Body of pancreas (tissue), 4 donors: ENCODE measurements around the gene ZDHHC1. TPM values are rescaled to one million over a fixed set of nuclear protein-coding genes. Genes with fewer than 3 reads are reported as not detected.

Source experiments
- ATAC-seq: fragments of 150-250 bp; one replicate; pipeline ENCODE4 v1.9.1; 2016
- DNase-seq, 4 donors: peaks; one replicate each; pipeline ENCODE4 v3.0.0-alpha.2; 2019
- H3K27ac ChIP-seq, 4 donors: fragments of 200-600 bp; sonication (generic); 1 replicate in 3 of 4; 2 replicates in 1 of 4; pipeline versions ENCODE4 v1.5.1 to v1.6.1; 2016 to 2019; ENCODE audit warnings: mild to moderate bottlenecking in 1 of 4, mixed read lengths in 1 of 4, moderate library complexity in 1 of 4
- H3K27me3 ChIP-seq, 2 donors: fragments of 200-600 bp; sonication (generic); one replicate each; pipeline ENCODE4 v1.6.0; 2016; ENCODE audit warnings: mild to moderate bottlenecking in 1 of 2
- H3K36me3 ChIP-seq, 2 donors: fragments of 200-600 bp; sonication (generic); replicated peaks in 1 of 2; 2 replicates each; pipeline ENCODE4 v1.5.1; 2016; ENCODE audit warnings: low read depth in 2 of 2; ENCODE audit not compliant: insufficient read depth in 1 of 2
- H3K4me1 ChIP-seq: fragments of 200-600 bp; sonication (generic); one replicate; pipeline ENCODE4 v1.6.0; 2016
- H3K4me3 ChIP-seq, 2 donors: fragments of 200-600 bp; sonication (generic); 1 replicate in 1 of 2; 2 replicates in 1 of 2; pipeline ENCODE4 v1.5.1; 2016 to 2019
- H3K9me3 ChIP-seq, 3 donors: fragments of 200-600 bp; sonication (generic); 1 replicate in 2 of 3; 2 replicates in 1 of 3; pipeline ENCODE4 v1.5.1; 2016
- CTCF ChIP-seq, 7 experiments: fragments of 450-650 bp in 4 of 7; fragments of 200-600 bp in 3 of 7; sonication (generic) in 3 of 7; IDR thresholded peaks; one replicate each; pipeline ENCODE4 v1.5.1; 2016 to 2019; ENCODE audit warnings: antibody characterized with exemption in 7 of 7
- POLR2A ChIP-seq, 3 donors: fragments of 450-650 bp; IDR thresholded peaks; one replicate each; pipeline ENCODE4 v1.6.1; 2016; ENCODE audit warnings: antibody characterized with exemption in 3 of 3, mild to moderate bottlenecking in 2 of 3
- WGBS, 2 donors: methylation state at CpG; one replicate each; pipeline ENCODE4 v1.1.5; 2017; 5-methylcytosine and 5-hydroxymethylcytosine counted together
- intact Hi-C: fragments of 100-400 bp; cut with DNase I; formaldehyde crosslinking; loops from one replicate; pipeline ENCODE4 v1.15.1; 2023
- small RNA-seq: library from RNA; depleted of rRNA; stranded (forward); fragments of <200 nt; gene quantifications from one replicate; pipeline ENCODE3, GENCODE V24; 2016
- total RNA-seq, 2 donors: library from RNA; depleted of rRNA; stranded (reverse); fragments of >200 nt; gene quantifications; one replicate each; pipeline ENCODE4 v1.1.0, GENCODE V29; 2016

Gene ZDHHC1
- total RNA-seq, 2 donors from 2014 or later = 13.0 to 57.0 TPM

- WGBS, 2 donors = 91 to 100% methylated on average over 1 of the region's 1 CpG
- H3K27me3 ChIP-seq = no peaks in the 10 kb centered on the region
- H3K27ac ChIP-seq = no peak overlapping the region
- TF ChIP-seq CTCF (IDR thresholded peaks at IDR 0.05) (no peak), POLR2A (IDR thresholded peaks at IDR 0.05) (no peak)
- DNase-seq = no peak
- ATAC-seq = no peak
- intact Hi-C loops = no loop called here
- no peaks in the 10 kb centered on the region for H3K4me1 ChIP-seq
- no peak overlapping the region for H3K4me3 ChIP-seq
- no peaks in the 10 kb centered on the region for H3K36me3 ChIP-seq
- H3K9me3 ChIP-seq = no peaks in the 10 kb centered on the region
Observed at GRCh38 chr16:67350324-67350723, 66.0 kb downstream of the ZDHHC1 start.

GRCh38 chr16:67349172-67349571, 67.1 kb downstream of the ZDHHC1 start:
- ATAC-seq = no peak

GRCh38 chr16:67346341-67346740, 69.9 kb downstream of the ZDHHC1 start:
- 63 to 69% methylated on average over 3 of the region's 3 CpGs for WGBS, 2 donors
- Histone ChIP-seq H3K27me3 (no peaks in the 10 kb centered on the region), H3K36me3 (no peaks in the 10 kb centered on the region), H3K9me3 (no peaks in the 10 kb centered on the region), H3K4me3 (no peak overlapping the region), H3K4me1 (no peaks in the 10 kb centered on the region), H3K27ac (peak overlapping the region in 1 of 4 donors; percentile 27)
- ATAC-seq = no peak
- DNase-seq = no peak
- TF ChIP-seq CTCF (IDR thresholded peaks at IDR 0.05) = no peak
- TF ChIP-seq POLR2A (IDR thresholded peaks at IDR 0.05) = no peak
- intact Hi-C loops = no loop called here

More at GRCh38 chr16:67349172-67349571, 67.1 kb downstream of the ZDHHC1 start:
- no peaks in the 10 kb centered on the region for H3K9me3 ChIP-seq
- intact Hi-C loops = no loop called here
- H3K27me3 ChIP-seq = no peaks in the 10 kb centered on the region
- no peak overlapping the region for H3K4me3 ChIP-seq
- TF ChIP-seq POLR2A (IDR thresholded peaks at IDR 0.05) = no peak
- peak in 5 of 7 experiments; percentile 15 to 36 (median 27) for TF ChIP-seq CTCF (IDR thresholded peaks at IDR 0.05)
- H3K4me1 ChIP-seq = no peaks in the 10 kb centered on the region
- H3K36me3 ChIP-seq = no peaks in the 10 kb centered on the region
- no peak overlapping the region for H3K27ac ChIP-seq
- DNase-seq = no peak

- H3K9me3 ChIP-seq = no peaks in the 10 kb centered on the region
- no peaks in the 10 kb centered on the region for H3K4me1 ChIP-seq
- ATAC-seq (no peak), DNase-seq (no peak)
- H3K27me3 ChIP-seq = no peaks in the 10 kb centered on the region
- peak overlapping the region in 2 of 4 donors; percentile 27 to 43 for H3K27ac ChIP-seq
- intact Hi-C loops = no loop called here
- H3K36me3 ChIP-seq = no peaks in the 10 kb centered on the region
- TF ChIP-seq POLR2A (IDR thresholded peaks at IDR 0.05) = no peak
- TF ChIP-seq CTCF (IDR thresholded peaks at IDR 0.05) = no peak
- H3K4me3 ChIP-seq = no peak overlapping the region
- WGBS, 2 donors = 50 to 52% methylated on average over 1 of the region's 1 CpG
Observed at GRCh38 chr16:67345401-67345800, 70.9 kb downstream of the ZDHHC1 start.

Small RNAs within 50 kb of the gene (small RNA-seq; reads per million reads assigned to genes)
- gene RNU1-123P = not detected

Other genes with a start within 250 kb of the ZDHHC1 start
- 10 to 100 TPM; 51.1 to 78.8 TPM for gene NOL3, start 245.9 kb downstream of the ZDHHC1 start, total RNA-seq
- gene MATCAP1, start 232.5 kb downstream of the ZDHHC1 start, total RNA-seq = 10 to 100 TPM; 11.9 to 31.6 TPM
- 1 to 10 TPM; 1.8 to 2.0 TPM for gene EXOC3L1, start 226.3 kb downstream of the ZDHHC1 start, total RNA-seq
- 10 to 100 TPM; 51.9 to 88.7 TPM for gene E2F4, start 224.3 kb downstream of the ZDHHC1 start, total RNA-seq
- gene ELMO3, start 217.3 kb downstream of the ZDHHC1 start, total RNA-seq = 10 to 100 TPM; 24.1 to 40.5 TPM
- gene TMEM208, start 189.3 kb downstream of the ZDHHC1 start, total RNA-seq = 10 to 100 TPM; 35.8 to 48.1 TPM
- 10 to 100 TPM; 12.2 to 26.4 TPM for gene FHOD1, start 169.0 kb downstream of the ZDHHC1 start, total RNA-seq
- under 1 TPM; 0.26 to 0.33 TPM for gene SLC9A5, start 167.5 kb downstream of the ZDHHC1 start, total RNA-seq
- 10 to 100 TPM; 21.8 to 29.6 TPM for gene PLEKHG4, start 136.9 kb downstream of the ZDHHC1 start, total RNA-seq
- under 1 TPM in 1 of 2 donors, not detected in 1; under 0.01 TPM for gene KCTD19, start 89.7 kb downstream of the ZDHHC1 start, total RNA-seq
- 1 to 10 TPM; 1.6 to 7.0 TPM for gene LRRC36, start 89.7 kb downstream of the ZDHHC1 start, total RNA-seq
- 10 to 100 TPM; 11.2 to 30.0 TPM for gene TPPP3, start 23.0 kb downstream of the ZDHHC1 start, total RNA-seq
- gene HSD11B2, start 14.6 kb upstream of the ZDHHC1 start, total RNA-seq = 10 to 100 TPM in 1 of 2 donors, 1 to 10 TPM in 1; 5.4 to 13.8 TPM
- gene ATP6V0D1, start 64.7 kb upstream of the ZDHHC1 start, total RNA-seq = 100 to 1,000 TPM in 1 of 2 donors, 10 to 100 TPM in 1; 53.7 to 102 TPM
- gene AGRP, start 67.1 kb upstream of the ZDHHC1 start, total RNA-seq = not detected
- 10 to 100 TPM; 37.9 to 62.6 TPM for gene RIPOR1, start 112.4 kb upstream of the ZDHHC1 start, total RNA-seq
- gene CTCF, start 146.0 kb upstream of the ZDHHC1 start, total RNA-seq = 10 to 100 TPM; 24.4 to 33.0 TPM
- gene CARMIL2, start 228.7 kb upstream of the ZDHHC1 start, total RNA-seq = 1 to 10 TPM in 1 of 2 donors, under 1 TPM in 1; 0.52 to 2.3 TPM
- gene ACD, start 243.8 kb upstream of the ZDHHC1 start, total RNA-seq = 10 to 100 TPM; 11.4 to 33.6 TPM
- gene PARD6A, start 244.5 kb upstream of the ZDHHC1 start, total RNA-seq = 10 to 100 TPM; 21.1 to 22.8 TPM